Spleen (tissue), 7 donors: ENCODE results near the gene ZNF326.

ENCODE experiments used
- CTCF ChIP-seq, 11 experiments: fragments of 200-600 bp in 7 of 11; fragments of 450-650 bp in 4 of 11; sonication (generic) in 4 of 11; IDR thresholded peaks in 8 of 11; conservative IDR thresholded peaks in 3 of 11; 1 replicate in 7 of 11; 2 replicates in 4 of 11; pipeline versions ENCODE4 v1.4.0 to v1.8.0; 2016 to 2021; ENCODE audit warnings: antibody characterized with exemption in 11 of 11, inconsistent platforms in 4 of 11, mild to moderate bottlenecking in 1 of 11
- POLR2A ChIP-seq, 3 donors: fragments of 450-650 bp; IDR thresholded peaks; one replicate each; pipeline ENCODE4 v1.5.1; 2017; ENCODE audit warnings: antibody characterized with exemption in 3 of 3, mild to moderate bottlenecking in 1 of 3
- donor health status: DM: no; HTN: no; CAD: no; lungs with moderate emphysema.
- donor health status: DM: no; HTN: no; CAD: no.
- donor health status: DM: no; HTN: no; CAD: no.

GRCh38 chr1:89990976-89991831, 3.7 kb upstream of the ZNF326 start:
- no peak for TF ChIP-seq CTCF (IDR thresholded peaks at IDR 0.05 in 8 of 11, conservative IDR thresholded peaks at IDR 0.05 in 3 of 11)
- TF ChIP-seq POLR2A (IDR thresholded peaks at IDR 0.05): no peak
